ENCODE measurements around the gene USP48.
A peak's percentile ranks its signal among the peaks of the same experiment; 100 is the strongest.
"Not testable (repeated sequence)": the region's sequence is repeated elsewhere in the genome, so short reads cannot be mapped to it uniquely, and the experiment has no call there.

USP48 gene

DNA sequence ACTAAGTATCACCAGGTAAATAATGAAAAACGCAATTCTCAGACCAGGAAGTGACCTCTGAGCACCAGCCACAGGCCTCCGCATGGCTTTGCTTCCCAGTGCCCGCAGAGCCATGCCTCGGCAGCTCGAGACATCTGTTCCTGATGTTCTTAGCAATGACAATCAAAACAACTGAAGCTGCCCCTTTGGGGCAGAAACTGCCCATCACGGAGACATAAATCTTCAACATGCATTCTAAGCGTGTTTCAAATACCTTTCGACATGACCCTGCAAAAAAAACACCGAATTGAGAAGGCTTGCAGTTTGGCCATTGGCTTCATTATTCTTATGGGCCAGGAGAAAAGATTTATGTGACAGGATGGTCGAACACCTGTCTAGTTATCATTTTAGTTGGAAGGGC lies 108.0 kb downstream of the USP48 start:
- ChIA-PET POLR2A (ENCODE audit: low non-redundant PET) (no interaction called here), CTCF (no interaction called here)
- no peak overlapping the region for H3K27ac ChIP-seq
- no peak for DNase-seq (ENCODE audit: low spot score)
- TF ChIP-seq, protein P1, sequence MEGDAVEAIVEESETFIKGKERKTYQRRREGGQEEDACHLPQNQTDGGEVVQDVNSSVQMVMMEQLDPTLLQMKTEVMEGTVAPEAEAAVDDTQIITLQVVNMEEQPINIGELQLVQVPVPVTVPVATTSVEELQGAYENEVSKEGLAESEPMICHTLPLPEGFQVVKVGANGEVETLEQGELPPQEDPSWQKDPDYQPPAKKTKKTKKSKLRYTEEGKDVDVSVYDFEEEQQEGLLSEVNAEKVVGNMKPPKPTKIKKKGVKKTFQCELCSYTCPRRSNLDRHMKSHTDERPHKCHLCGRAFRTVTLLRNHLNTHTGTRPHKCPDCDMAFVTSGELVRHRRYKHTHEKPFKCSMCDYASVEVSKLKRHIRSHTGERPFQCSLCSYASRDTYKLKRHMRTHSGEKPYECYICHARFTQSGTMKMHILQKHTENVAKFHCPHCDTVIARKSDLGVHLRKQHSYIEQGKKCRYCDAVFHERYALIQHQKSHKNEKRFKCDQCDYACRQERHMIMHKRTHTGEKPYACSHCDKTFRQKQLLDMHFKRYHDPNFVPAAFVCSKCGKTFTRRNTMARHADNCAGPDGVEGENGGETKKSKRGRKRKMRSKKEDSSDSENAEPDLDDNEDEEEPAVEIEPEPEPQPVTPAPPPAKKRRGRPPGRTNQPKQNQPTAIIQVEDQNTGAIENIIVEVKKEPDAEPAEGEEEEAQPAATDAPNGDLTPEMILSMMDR (conservative IDR thresholded peaks at IDR 0.05; ENCODE audit: low read depth): no peak

DNA sequence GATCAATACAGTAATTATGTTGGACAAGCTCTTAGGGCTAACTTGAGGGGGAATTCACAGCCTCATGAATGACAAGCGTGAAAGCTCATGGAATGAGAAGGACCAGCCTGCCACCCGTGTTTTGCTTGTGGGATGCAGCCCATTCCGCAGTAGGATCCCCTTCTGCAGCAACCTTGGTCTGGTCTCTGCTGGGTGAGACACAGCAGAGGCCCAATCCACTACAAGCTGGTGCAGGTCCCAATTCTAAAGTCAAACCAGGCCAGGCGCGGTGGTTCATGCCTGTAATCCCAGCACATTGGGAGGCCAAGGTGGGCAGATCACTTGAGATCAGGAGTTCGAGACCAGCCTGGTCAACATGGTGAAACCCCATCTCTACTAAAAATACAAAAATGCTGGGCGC lies 109.1 kb downstream of the USP48 start:
- peak overlapping the region; percentile 58 for H3K27ac ChIP-seq
- POLR2A ChIA-PET (ENCODE audit: low non-redundant PET); DNase-seq (ENCODE audit: low spot score): not testable (repeated sequence)
- CTCF ChIA-PET: interaction anchor here (0.6 kb wide), 1 partner anchor 199 kb away, joined by 3 read pairs; no protein-coding TSS in a partner anchor

DNA sequence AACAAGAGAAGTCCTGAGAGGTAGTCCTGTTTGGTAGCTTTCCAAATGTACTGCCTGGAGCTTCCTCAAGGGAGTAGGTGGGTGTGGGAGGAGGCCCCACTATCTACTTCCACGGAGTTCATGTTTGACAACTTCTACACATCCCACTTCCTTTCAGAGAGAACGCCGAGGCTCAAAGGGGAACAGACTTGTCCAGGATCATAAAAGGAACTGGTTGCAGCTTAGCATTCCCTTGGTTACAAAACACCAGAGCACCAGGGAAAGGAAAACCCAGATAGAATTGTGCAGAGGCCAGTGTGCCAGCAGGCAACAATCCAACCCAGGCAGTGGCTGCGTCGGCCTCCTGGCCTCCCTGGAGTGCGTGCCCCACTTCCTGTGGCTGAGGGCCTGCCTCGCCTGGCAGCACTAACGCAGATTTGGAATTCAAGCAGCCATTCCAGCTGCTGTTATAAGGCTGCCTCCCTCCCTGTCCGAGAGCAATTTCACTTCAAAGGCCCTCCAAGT lies 109.6 kb downstream of the USP48 start:
- POLR2A ChIA-PET (ENCODE audit: low non-redundant PET): interaction anchor here (0.5 kb wide), 1 partner anchor 9 kb away, joined by 4 read pairs; no protein-coding TSS in a partner anchor
- peak overlapping the region; percentile 58 for H3K27ac ChIP-seq
- TF ChIP-seq, protein P1 (conservative IDR thresholded peaks at IDR 0.05; ENCODE audit: low read depth): no peak
- CTCF ChIA-PET: interaction anchor here (0.6 kb wide), 1 partner anchor 200 kb away, joined by 3 read pairs; no protein-coding TSS in a partner anchor
- no peak for DNase-seq (ENCODE audit: low spot score)

DNA sequence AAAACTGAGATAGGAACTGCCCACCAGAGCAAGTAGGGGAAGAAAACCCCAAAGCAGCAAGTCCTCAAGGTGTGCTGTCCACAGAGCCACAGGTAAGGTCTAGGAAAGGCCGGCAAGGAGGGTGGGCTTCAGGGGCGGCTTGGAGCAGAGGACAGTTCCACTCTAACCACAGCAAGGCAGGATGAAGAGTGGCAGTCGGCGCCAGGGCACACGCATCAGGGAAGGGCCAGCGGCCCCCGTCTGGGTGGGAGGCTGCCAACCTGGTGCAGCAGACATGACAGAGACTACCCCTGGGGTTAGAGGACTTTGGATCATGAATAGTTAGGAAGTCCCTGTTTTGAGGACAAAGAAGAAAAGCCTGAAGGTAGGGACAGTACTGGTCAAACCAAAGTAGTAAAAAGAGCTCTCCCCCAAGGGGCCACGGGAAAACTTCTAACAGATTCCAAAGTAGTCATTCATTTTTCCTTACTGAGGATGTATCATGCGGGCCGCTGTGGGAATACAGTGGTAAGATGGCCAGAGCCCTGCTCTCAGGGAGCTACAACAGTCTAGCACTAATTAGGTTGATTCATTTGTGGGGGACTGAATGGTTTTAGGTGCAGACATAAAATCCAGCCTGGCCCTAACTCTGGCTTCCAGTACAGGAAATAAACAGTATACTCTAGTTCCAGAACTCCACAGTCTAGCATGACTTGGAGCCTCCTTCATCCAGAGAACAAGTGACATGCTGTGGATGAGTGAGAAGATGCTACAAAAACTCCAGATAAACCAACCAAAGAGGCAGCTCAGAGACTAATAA lies 110.3 kb downstream of the USP48 start:
- POLR2A ChIA-PET (ENCODE audit: low non-redundant PET): interaction anchor here (0.5 kb wide), 1 partner anchor 10 kb away, joined by 4 read pairs; no protein-coding TSS in a partner anchor
- H3K27ac ChIP-seq: no peak overlapping the region
- TF ChIP-seq, protein P1 (conservative IDR thresholded peaks at IDR 0.05; ENCODE audit: low read depth): no peak
- CTCF ChIA-PET: no interaction called here
- DNase-seq (ENCODE audit: low spot score): no peak

DNA sequence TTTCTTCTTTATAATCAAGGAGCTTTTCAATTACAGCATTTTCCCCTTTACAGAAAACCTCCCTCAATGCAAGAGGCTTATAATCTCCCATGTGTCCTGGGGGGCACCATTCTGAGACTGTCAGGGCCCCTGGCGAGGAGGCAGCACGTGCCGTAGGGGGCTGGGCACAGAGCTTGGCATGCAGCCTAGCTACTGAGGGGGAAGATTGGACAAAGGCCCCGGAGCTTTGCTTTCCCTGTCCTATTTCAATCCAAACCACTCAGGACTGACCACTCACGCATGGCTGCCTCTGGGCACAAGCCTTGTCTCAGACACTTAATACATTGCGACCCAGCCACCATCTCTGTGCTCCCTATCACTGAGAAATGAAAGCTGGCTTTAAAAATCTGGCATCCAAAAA lies 111.0 kb downstream of the USP48 start:
- TF ChIP-seq, protein P1 (conservative IDR thresholded peaks at IDR 0.05; ENCODE audit: low read depth): no peak
- ChIA-PET CTCF (no interaction called here), POLR2A (ENCODE audit: low non-redundant PET) (no interaction called here)
- no peak overlapping the region for H3K27ac ChIP-seq
- DNase-seq (ENCODE audit: low spot score): no peak

DNA sequence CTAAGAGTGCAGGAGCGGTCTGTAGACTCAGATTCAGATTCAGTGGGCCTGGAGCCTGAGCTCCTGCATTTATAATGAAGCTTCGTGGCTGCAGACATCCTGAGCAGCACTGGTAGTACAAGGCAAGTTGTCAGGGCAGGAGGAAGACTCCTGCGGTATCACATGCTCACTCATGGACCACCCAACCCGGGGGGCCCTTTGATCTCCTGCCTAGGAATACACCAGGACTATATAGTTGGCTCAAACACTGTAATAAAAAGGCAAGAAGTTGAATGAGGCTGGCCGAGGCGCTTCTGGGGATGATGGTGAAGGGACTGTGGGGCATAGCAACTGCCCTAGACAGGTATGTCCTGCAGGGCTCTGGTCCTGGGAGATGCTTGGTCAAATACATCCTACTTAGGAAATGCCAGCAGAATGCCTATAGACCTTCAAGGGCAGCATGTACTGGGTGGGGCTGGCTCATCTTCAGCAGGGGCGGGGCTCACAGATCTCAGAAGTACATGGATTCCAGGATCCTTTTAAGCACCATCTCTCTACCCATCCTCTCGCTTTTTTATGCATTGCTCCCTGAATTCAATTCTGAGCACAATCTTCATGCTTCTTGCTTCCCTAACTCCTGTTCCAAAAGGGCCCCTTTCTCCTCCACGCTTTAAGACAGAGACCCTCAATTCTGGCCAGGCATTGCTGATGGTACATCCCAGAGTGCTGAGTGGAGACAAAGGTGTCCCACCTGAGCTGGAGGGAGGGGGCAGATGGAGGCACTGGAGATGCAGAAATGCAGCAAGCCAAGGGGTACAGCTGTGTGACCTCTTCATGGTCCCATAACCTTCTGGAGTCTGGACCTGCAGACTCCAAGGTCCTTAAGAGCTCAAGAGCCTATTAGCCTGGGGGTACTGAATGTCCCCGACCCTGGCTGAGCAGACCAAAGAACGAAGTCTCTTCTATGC lies 111.7 kb downstream of the USP48 start:
- no peak for DNase-seq (ENCODE audit: low spot score)
- ChIA-PET CTCF (no interaction called here), POLR2A (ENCODE audit: low non-redundant PET) (no interaction called here)
- H3K27ac ChIP-seq: no peak overlapping the region
- TF ChIP-seq, protein P1 (conservative IDR thresholded peaks at IDR 0.05; ENCODE audit: low read depth): no peak
